HAP-1 (cell line): ENCODE results near the gene RNF114.
"Not testable (repeated sequence)": the region's sequence is repeated elsewhere in the genome, so short reads cannot be mapped to it uniquely, and the experiment has no call there.

ENCODE experiments used
- DNase-seq, 2 experiments: peaks; one replicate each; pipeline ENCODE4 v3.0.0-alpha.2; 2016 to 2020; ENCODE audit warnings: low spot score in 2 of 2
- H3K27me3 ChIP-seq: fragments of 250-450 bp; sonication (Bioruptor Pico); 2 replicates; pipeline ENCODE4 v1.5.1; 2020; ENCODE audit warnings: low read depth, mild to moderate bottlenecking, moderate library complexity
- H3K36me3 ChIP-seq: fragments of 250-450 bp; sonication (Bioruptor Pico); replicated peaks from 2 replicates; pipeline ENCODE4 v1.5.1; 2020; ENCODE audit warnings: mild to moderate bottlenecking
- H3K4me1 ChIP-seq: fragments of 250-450 bp; sonication (Bioruptor Pico); 2 replicates; pipeline ENCODE4 v1.5.1; 2020; ENCODE audit warnings: mild to moderate bottlenecking
- H3K4me3 ChIP-seq: fragments of 250-450 bp; sonication (Bioruptor Pico); 2 replicates; pipeline ENCODE4 v1.5.1; 2020; ENCODE audit warnings: mild to moderate bottlenecking, moderate library complexity
- H3K9me3 ChIP-seq: fragments of 250-450 bp; sonication (Bioruptor Pico); 2 replicates; pipeline ENCODE4 v1.5.1; 2020; ENCODE audit warnings: mild to moderate bottlenecking, moderate library complexity
- in situ Hi-C: fragments of 300-500 bp; cut with MboI; formaldehyde crosslinking; loops from 3 replicates; pipeline ENCODE4 v1.14.3; 2020; ENCODE audit warnings: low sequenced_read_pairs, inconsistent platforms, mixed read lengths

Gene RNF114

DNA sequence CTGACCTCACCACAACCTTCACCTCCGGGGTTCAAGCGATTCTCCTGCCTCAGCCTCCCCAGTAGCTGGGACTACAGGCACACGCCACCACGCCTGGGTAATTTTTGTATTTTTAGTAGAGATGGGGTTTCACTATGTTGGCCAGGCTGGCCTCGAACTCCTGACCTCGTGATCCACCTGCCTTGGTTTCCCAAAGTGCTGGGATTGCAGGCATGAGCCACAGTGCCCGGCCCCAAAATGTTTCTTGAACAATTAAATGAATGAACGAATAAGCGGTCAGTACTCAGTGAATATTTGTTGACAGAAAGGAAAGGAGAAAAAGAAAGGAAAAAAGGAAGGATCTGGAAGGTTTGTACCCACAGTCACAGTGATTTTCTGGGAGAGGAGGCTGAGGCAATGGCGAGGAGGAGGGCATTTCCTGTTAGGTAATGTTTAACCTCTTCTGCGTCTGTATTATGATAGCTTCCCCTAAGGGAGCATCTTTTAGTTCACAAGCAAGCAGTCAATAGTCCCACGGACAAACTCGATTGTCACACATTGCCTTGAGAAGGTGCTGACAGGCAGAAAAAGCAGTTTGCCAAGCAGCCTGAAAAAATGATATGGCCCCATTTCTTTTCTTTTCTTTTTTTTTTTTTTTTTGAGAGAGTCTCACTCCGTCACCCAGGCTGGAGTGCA is 64.5 kb downstream of the RNF114 start:
- H3K4me1 ChIP-seq, H3K9me3 ChIP-seq, in situ Hi-C loops, H3K36me3 ChIP-seq, DNase-seq, H3K4me3 ChIP-seq, H3K27me3 ChIP-seq: not testable (repeated sequence)

DNA sequence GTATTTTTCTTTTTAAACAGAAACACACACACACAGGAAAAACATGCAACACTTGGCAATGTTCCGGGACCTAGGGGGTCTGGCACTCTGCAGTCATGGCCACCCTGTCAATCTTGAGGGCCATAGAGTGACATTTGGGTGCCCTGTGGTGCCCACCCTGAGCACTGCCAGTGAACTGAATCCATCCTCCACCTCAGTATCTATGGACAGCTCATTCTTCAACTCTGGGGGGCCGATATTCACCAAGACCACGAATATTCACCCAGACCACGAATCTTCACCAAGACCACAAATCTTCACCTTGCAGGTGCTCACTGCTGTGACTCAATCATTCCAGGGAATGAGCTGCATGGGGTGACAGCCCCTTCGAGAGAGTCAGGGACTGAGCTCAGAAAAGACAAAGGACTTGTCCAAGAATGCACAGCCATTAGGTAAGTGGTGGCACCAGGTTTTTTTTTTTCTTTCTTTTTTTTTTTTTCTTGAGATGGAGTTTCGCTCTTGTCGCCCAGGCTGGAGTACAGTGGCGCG is 65.7 kb downstream of the RNF114 start:
- no peak for DNase-seq
- Histone ChIP-seq H3K9me3 (no peaks in the 10 kb centered on the region), H3K27me3 (no peaks in the 10 kb centered on the region), H3K4me3 (no peak overlapping the region), H3K4me1 (no peaks in the 10 kb centered on the region), H3K36me3 (no peaks in the 10 kb centered on the region)
- in situ Hi-C loops, result no loop called here

DNA sequence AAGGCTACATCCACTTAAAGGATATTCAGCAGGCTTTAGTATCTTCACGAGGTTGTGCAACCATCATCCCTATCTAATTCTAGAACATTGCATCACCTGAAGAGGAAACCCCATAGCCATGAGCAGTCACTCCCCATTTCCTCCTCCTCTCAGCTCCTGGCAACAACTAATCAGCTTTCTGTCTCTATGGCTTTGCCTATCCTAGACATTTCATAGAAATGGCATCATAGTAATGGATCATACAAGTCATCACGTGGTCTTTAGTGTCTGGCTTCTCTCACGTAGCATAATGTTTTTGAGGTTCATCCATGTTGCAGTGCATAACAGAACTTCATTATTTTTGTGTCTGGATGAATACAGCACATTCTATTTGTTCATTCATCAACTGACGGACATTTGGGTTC is 67.1 kb downstream of the RNF114 start:
- Histone ChIP-seq H3K4me3 (no peak overlapping the region), H3K9me3 (no peaks in the 10 kb centered on the region), H3K36me3 (no peaks in the 10 kb centered on the region), H3K4me1 (no peaks in the 10 kb centered on the region), H3K27me3 (no peaks in the 10 kb centered on the region)
- DNase-seq, result no peak
- in situ Hi-C loops, result no loop called here
